GM18526 (cell line): ENCODE results near the gene ZDHHC14.

ENCODE experiments used
- POLR2A ChIP-seq: IDR thresholded peaks from 3 replicates; pipeline ENCODE4 v1.6.1; 2011; ENCODE audit not compliant: insufficient read length; ENCODE audit errors: extremely low read depth

ZDHHC14 gene

GRCh38 chr6:157631838-157632614 is 251.0 kb downstream of the ZDHHC14 start:
- no peak for TF ChIP-seq POLR2A

DNA sequence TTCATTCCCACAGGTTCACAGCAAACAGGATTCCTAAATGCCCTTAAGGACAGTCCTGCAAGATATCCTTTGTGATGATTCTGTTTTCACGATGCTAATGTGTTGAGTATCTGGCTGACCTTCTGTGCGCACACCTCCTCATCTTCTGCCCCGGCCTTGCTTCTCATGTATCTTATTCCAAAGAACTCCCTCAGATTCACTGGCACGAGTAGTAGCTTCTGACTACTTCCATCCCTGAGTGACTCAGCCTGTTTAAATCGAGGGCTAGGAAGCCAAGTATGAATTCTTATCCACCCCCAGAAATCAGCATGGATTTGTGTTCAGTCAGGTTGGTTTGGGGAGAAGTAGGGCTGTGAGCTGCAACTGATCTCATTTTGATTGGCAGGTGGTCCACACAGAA is 251.8 kb downstream of the ZDHHC14 start:
- TF ChIP-seq POLR2A, result no peak

GRCh38 chr6:157634546-157634945 is 253.6 kb downstream of the ZDHHC14 start:
- TF ChIP-seq POLR2A, result no peak

DNA sequence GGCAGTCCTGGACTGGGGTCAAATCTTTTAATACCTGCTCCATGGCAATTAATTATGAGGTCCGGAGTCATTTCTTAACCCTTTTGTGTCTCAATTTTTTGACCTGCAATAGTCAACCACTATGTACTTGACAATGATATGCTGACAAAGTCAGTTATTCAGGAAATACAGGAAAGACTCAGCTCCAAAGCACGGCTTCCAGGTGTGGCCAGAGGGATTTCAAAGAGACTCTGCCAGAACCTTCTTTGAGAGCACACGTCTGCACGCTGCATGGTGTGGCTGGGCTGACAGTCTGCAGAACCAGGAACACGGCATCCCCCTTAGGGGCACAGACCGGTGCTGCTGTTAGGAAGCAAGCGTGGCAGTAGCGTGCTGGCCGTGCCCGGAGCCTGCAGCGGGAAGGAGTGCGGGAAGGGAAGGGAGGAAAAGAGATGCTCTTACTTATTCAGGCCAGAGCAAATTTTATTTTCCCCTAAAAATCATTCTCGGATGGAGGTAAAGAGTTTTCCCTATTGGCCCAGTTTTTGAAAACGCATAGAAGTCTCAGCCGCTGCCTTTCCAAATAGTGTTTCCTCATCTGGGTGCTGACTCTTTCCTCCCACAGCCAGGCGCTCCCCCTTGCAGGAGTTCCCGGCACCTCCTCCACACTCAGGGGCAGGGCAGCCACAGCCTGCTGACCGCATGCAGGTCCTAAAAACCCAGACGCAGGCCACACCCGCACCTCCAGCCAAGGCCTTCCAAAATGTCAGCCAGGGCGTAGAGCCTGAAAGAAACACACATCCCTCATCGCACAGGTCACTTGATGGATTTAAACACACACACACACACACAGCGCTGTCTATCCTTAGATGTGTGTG is 254.6 kb downstream of the ZDHHC14 start:
- no peak for TF ChIP-seq POLR2A

DNA sequence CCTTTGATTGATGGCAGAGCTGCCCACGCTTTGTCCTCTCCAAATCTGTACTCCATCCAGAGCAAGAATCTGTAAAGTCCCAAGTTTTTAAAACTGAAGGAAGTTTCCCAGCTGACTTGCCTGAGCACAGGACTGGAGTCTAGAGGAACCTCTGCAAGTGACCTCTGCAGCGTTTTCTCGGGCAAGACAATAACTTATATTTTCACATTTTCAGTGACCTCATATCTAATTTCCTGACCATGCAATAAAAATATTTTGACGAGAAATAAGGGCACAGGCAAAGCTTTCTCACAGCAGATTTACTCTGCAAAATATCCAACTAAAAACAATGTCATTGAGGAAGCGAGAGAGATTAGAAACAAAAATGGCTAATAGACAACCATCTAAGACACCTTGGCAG is 256.5 kb downstream of the ZDHHC14 start:
- TF ChIP-seq POLR2A, result no peak

GRCh38 chr6:157637941-157638662 is 257.1 kb downstream of the ZDHHC14 start:
- TF ChIP-seq POLR2A, result no peak

DNA sequence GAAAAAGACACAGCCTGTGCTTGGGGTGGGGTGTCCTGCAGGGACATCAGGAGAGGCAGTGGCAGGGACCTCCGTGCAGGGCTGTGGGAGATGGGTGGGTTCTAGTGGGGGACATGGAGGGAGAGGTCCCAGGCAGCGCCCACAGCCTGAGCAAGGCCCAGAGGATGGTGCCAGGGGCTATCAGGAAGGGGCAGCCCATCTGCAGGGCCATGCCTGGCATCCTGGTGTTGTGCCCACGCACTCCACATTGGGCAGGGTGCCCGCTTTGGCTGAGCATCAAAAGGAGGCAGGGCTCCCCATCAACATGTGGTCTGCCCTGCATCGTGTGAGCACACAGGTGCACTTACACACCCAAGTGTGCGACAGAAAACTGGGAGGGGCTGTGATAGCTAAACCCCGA is 257.8 kb downstream of the ZDHHC14 start:
- no peak for TF ChIP-seq POLR2A

DNA sequence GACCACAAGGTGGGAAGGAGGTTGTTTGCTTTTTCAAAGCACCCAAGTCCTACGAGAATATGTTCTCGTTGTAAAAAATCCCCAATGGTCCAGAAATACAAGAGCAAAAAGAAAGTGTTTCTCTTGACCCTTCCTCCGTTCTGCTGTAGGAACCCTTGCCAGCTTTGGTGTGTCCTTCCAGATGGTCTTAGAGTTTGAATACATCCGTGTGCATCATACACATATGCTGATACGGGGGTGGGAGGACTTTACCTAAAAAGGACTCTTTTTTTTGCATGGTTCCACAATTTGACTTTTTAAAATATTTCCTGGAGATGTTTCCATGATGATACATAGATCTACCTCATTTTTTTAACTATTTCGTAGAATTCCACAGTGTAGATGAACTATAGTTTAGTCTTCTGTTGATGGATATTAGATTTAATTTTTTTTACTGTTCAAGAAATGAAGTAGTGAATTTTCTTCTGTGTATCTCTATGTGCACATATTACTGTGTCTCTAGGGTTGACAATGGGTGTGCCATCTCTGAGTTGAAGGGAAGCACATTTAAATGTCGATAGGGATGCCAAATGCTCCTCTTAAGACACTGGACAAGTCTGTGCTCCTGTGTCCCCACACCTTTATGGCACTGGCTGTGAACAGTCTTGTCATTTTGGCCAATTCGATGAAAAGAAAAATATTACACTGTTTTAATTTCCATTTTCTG is 259.9 kb downstream of the ZDHHC14 start:
- TF ChIP-seq POLR2A, result no peak

GRCh38 chr6:157641837-157642236 is 260.8 kb downstream of the ZDHHC14 start:
- no peak for TF ChIP-seq POLR2A

DNA sequence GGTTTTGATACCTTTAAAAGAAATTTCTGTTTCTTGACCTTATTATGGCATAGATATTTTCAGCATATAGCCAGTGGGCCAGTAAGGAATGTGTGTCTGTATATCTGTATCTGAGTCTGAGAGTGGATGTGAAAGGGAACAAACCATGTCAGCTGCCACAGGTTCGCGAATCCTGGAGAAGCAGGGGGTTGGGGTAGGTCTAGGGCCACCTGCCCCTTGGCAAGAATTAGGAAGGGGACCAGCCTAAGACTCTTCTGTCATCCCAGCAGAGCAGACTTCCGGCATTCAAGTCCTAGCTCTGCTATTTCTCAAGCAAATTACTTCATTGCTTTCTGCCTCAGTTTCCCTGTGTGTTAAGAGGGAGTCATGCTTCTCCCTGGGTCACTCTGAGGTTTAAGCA is 261.7 kb downstream of the ZDHHC14 start:
- TF ChIP-seq POLR2A, result no peak

- no peak for TF ChIP-seq POLR2A
These were observed 263.2 kb downstream of the ZDHHC14 start for GRCh38 chr6:157644043-157644810.

GRCh38 chr6:157645201-157645795 is 264.3 kb downstream of the ZDHHC14 start:
- no peak for TF ChIP-seq POLR2A

GRCh38 chr6:157646012-157646411 is 265.0 kb downstream of the ZDHHC14 start:
- TF ChIP-seq POLR2A, result no peak
